H9 (cell line): ENCODE results near the gene CPT1B. TPM values are rescaled to one million over a fixed set of nuclear protein-coding genes. Genes with fewer than 3 reads are reported as not detected.
A peak's percentile ranks its signal among the peaks of the same experiment; 100 is the strongest.

Source experiments
- DNase-seq: peaks from one replicate; pipeline ENCODE4 v3.0.0-alpha.2; 2017
- H2AFZ ChIP-seq: one replicate; pipeline ENCODE4 v1.6.1; 2013; ENCODE audit warnings: mild to moderate bottlenecking, low read length, control low read depth, moderate library complexity
- H2AK5ac ChIP-seq: 2 replicates; pipeline ENCODE4 v1.6.1; 2013; ENCODE audit warnings: low read length, control low read depth, mixed read lengths; ENCODE audit not compliant: insufficient read length
- H2BK120ac ChIP-seq: one replicate; pipeline ENCODE4 v1.6.1; 2013; ENCODE audit warnings: low read depth, mild to moderate bottlenecking, low read length, control low read depth, inconsistent platforms; ENCODE audit not compliant: poor library complexity, severe bottlenecking
- H2BK12ac ChIP-seq: 2 replicates; pipeline ENCODE4 v1.6.1; 2013; ENCODE audit warnings: low read length, control low read depth, mixed read lengths, low read depth; ENCODE audit not compliant: insufficient read length
- H2BK15ac ChIP-seq: 2 replicates; pipeline ENCODE4 v1.6.1; 2013; ENCODE audit warnings: low read depth, low read length, control low read depth
- H2BK20ac ChIP-seq: one replicate; pipeline ENCODE4 v1.6.1; 2013; ENCODE audit warnings: low read depth, mild to moderate bottlenecking, low read length, control low read depth, inconsistent platforms; ENCODE audit not compliant: poor library complexity, severe bottlenecking
- H2BK5ac ChIP-seq: 2 replicates; pipeline ENCODE4 v1.6.1; 2013; ENCODE audit warnings: low read length, control low read depth, mixed read lengths; ENCODE audit not compliant: insufficient read length
- H3K14ac ChIP-seq: 2 replicates; pipeline ENCODE4 v1.6.1; 2013; ENCODE audit warnings: low read length, control low read depth; ENCODE audit not compliant: insufficient read depth
- H3K18ac ChIP-seq: 2 replicates; pipeline ENCODE4 v1.6.1; 2013; ENCODE audit warnings: low read depth, mild to moderate bottlenecking, mixed read lengths, low read length, control low read depth; ENCODE audit not compliant: insufficient read length
- H3K23ac ChIP-seq: 2 replicates; pipeline ENCODE4 v1.6.1; 2013; ENCODE audit warnings: low read length, control low read depth, mixed read lengths, low read depth; ENCODE audit not compliant: insufficient read length
- H3K23me2 ChIP-seq: 2 replicates; pipeline ENCODE4 v1.6.1; 2013; ENCODE audit warnings: low read depth, mild to moderate bottlenecking, mixed read lengths, low read length, control low read depth; ENCODE audit not compliant: insufficient read length, poor library complexity, severe bottlenecking
- H3K27ac ChIP-seq: 2 replicates; pipeline ENCODE4 v1.5.1; 2013; ENCODE audit warnings: low read length, control low read depth, mixed read lengths, low read depth; ENCODE audit not compliant: insufficient read length
- H3K27me3 ChIP-seq: 2 replicates; pipeline ENCODE4 v1.6.1; 2013; ENCODE audit warnings: low read length, control low read depth, inconsistent platforms; ENCODE audit not compliant: insufficient read depth
- H3K4ac ChIP-seq: 2 replicates; pipeline ENCODE4 v1.6.1; 2013; ENCODE audit warnings: low read depth, mild to moderate bottlenecking, control low read depth, inconsistent platforms, low read length, moderate library complexity
- H3K4me1 ChIP-seq: 2 replicates; pipeline ENCODE4 v1.6.1; 2013; ENCODE audit warnings: low read length, control low read depth, inconsistent platforms; ENCODE audit not compliant: insufficient read depth
- H3K4me2 ChIP-seq: 2 replicates; pipeline ENCODE4 v1.6.1; 2013; ENCODE audit warnings: low read length, control low read depth, mixed read lengths; ENCODE audit not compliant: insufficient read length, insufficient read depth
- H3K56ac ChIP-seq: 2 replicates; pipeline ENCODE4 v1.6.1; 2013; ENCODE audit warnings: low read depth, mild to moderate bottlenecking, mixed read lengths, low read length, control low read depth; ENCODE audit not compliant: insufficient read length
- H3K79me1 ChIP-seq: 2 replicates; pipeline ENCODE4 v1.6.1; 2013; ENCODE audit warnings: low read depth, mild to moderate bottlenecking, moderate library complexity, low read length, control low read depth, inconsistent platforms; ENCODE audit not compliant: insufficient read depth, poor library complexity, severe bottlenecking
- H3K79me2 ChIP-seq: 2 replicates; pipeline ENCODE4 v1.6.1; 2013; ENCODE audit warnings: low read length, control low read depth, inconsistent platforms; ENCODE audit not compliant: insufficient read depth
- H3K9ac ChIP-seq: 2 replicates; pipeline ENCODE4 v1.6.1; 2013; ENCODE audit warnings: low read length, control low read depth, mixed read lengths; ENCODE audit not compliant: insufficient read length; ENCODE audit errors: extremely low read depth
- H3K9me3 ChIP-seq: one replicate; pipeline ENCODE4 v1.6.1; 2013; ENCODE audit warnings: low read depth, low read length, inconsistent platforms; ENCODE audit not compliant: control insufficient read depth
- H3T11ph ChIP-seq: one replicate; pipeline ENCODE4 v1.6.1; 2013; ENCODE audit warnings: mild to moderate bottlenecking, low read length, control low read depth, inconsistent platforms
- H4K20me1 ChIP-seq: one replicate; pipeline ENCODE4 v1.6.1; 2013; ENCODE audit not compliant: control insufficient read depth, insufficient read length, insufficient read depth
- H4K5ac ChIP-seq: 2 replicates; pipeline ENCODE4 v1.6.1; 2013; ENCODE audit warnings: low read depth, mild to moderate bottlenecking, mixed read lengths, low read length, control low read depth; ENCODE audit not compliant: insufficient read length
- H4K8ac ChIP-seq: replicated peaks from 2 replicates; pipeline ENCODE4 v1.6.1; 2013; ENCODE audit warnings: low read length, control low read depth, mixed read lengths, low read depth; ENCODE audit not compliant: insufficient read length
- H4K91ac ChIP-seq: 2 replicates; pipeline ENCODE4 v1.6.1; 2013; ENCODE audit warnings: low read depth, mild to moderate bottlenecking, moderate library complexity, mixed read lengths, low read length, control low read depth; ENCODE audit not compliant: insufficient read length
- H3K27ac Mint-ChIP-seq, 3 experiments: 2 replicates in 2 of 3; 3 replicates in 1 of 3; pipeline ENCODE4 v1.8.0; 2020 to 2021; ENCODE audit warnings: mixed read lengths in 3 of 3, mild to moderate bottlenecking in 1 of 3, moderate library complexity in 1 of 3
- H3K27me3 Mint-ChIP-seq: 2 replicates; pipeline ENCODE4 v1.8.0; 2021; ENCODE audit warnings: low read depth, mild to moderate bottlenecking, moderate library complexity, mixed read lengths
- H3K36me3 Mint-ChIP-seq, 3 experiments: 2 replicates in 2 of 3; 3 replicates in 1 of 3; pipeline ENCODE4 v1.8.0; 2020 to 2021; ENCODE audit warnings: low read depth in 3 of 3, mixed read lengths in 3 of 3; ENCODE audit not compliant: insufficient read depth in 1 of 3
- H3K4me1 Mint-ChIP-seq, 2 experiments: 2 replicates each; pipeline ENCODE4 v1.8.0; 2020; ENCODE audit warnings: mixed read lengths in 2 of 2
- H3K4me3 Mint-ChIP-seq, 2 experiments: 2 replicates in 1 of 2; 3 replicates in 1 of 2; pipeline ENCODE4 v1.8.0; 2020 to 2021; ENCODE audit warnings: mild to moderate bottlenecking in 2 of 2, mixed read lengths in 2 of 2, moderate library complexity in 1 of 2
- H3K9me3 Mint-ChIP-seq, 2 experiments: 2 replicates in 1 of 2; 3 replicates in 1 of 2; pipeline ENCODE4 v1.8.0; 2020; ENCODE audit warnings: mild to moderate bottlenecking in 2 of 2, mixed read lengths in 2 of 2, moderate library complexity in 1 of 2
- WGBS: extraction: QIAGEN DNeasy Blood & Tissue Kit; methylation state at CpG from one replicate; pipeline ENCODE4 v1.1.7; 2013; ENCODE audit warnings: missing lambda C conversion rate, low lambda C conversion rate, mixed read lengths; ENCODE audit not compliant: insufficient read length; ENCODE audit errors: extremely low coverage; 5-methylcytosine and 5-hydroxymethylcytosine counted together
- total RNA-seq: library from RNA; stranded (reverse); gene quantifications from 2 replicates; pipeline ENCODE4 v1.2.1, GENCODE V29; 2021
- TF ChIP-seq, protein P1 (sequence below): fragments of 200-600 bp; sonication (generic); conservative IDR thresholded peaks from 3 replicates; pipeline ENCODE4 v1.8.0; 2021; ENCODE audit warnings: antibody characterized with exemption, mild to moderate bottlenecking

Gene CPT1B
- total RNA-seq, 1 experiment from 2014 or later: 65.7 TPM

DNA sequence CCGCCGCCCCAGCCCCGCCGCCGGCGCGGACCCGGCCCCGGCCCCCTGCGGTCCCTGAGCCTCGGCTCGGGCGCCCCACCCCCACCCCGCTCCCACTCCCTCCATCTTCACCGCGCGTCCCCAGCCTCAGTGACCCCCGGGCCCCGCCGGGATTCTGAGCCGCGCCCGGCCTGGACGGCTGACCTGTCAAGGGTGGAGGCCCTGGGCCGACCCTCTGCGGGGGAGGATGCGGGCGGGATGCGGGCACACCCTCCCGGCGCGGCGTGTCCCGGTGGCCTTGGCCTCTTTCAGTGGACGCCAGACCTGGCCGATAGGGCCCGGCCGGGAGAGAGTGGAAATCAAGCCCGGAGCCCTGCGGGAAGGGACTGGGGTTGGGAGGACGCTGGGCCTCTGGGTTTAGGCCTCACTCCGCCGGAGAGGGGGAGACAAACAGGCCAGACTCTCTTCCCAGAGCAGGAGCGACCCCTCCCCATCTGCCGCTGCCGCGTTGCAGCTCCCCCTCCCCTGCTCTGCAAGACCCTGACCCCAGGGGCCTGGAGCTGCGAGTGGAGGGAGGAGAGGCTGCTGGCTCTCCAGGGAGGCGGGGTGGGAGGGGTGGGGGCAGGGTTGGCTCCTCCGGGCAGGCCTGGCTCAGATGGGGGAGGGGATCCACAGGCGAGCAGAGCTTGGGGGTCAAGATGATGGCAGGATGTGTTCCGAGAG is 22.9 kb upstream of the CPT1B start:
- Histone ChIP-seq H4K8ac (no peak overlapping the region), H2BK12ac (no peak overlapping the region), H3K4me1 (no peaks in the 10 kb centered on the region; the same call in 1 of the 2 replicates), H4K5ac (no peak overlapping the region), H3K4me2 (peak overlapping the region; percentile 47), H4K20me1 (no peaks in the 10 kb centered on the region), H3K56ac (no peak overlapping the region), H3K9ac (no peak overlapping the region), H3K79me1 (no peaks in the 10 kb centered on the region), H3K27me3 (peaks cover 4% of the 10 kb centered on the region; the same call in 1 of the 2 replicates), H3K14ac (no peak overlapping the region), H3K23me2 (peaks cover 3% of the 10 kb centered on the region), H3K27ac (no peak overlapping the region), H3T11ph (no peak overlapping the region), H2BK120ac (no peak overlapping the region), H3K18ac (no peak overlapping the region), H2BK5ac (no peak overlapping the region), H2BK20ac (no peak overlapping the region), H2AFZ (no peak overlapping the region), H2BK15ac (no peak overlapping the region), H4K91ac (no peak overlapping the region), H3K79me2 (no peaks in the 10 kb centered on the region), H3K9me3 (no peaks in the 10 kb centered on the region), H3K23ac (no peak overlapping the region), H2AK5ac (no peak overlapping the region), H3K4ac (no peak overlapping the region)
- Mint-ChIP-seq H3K4me1 (peaks cover 13 to 14% of the 10 kb centered on the region in 2 experiments), H3K4me3 (peak overlapping the region; percentile 55 to 73), H3K36me3 (no peaks in the 10 kb centered on the region), H3K9me3 (no peaks in the 10 kb centered on the region; a peak in 1 of 5 replicates), H3K27me3 (peaks cover 58% of the 10 kb centered on the region), H3K27ac (no peak overlapping the region)
- WGBS: no CpG with 5 or more reads among the region's 52 CpGs
- DNase-seq: no peak
- TF ChIP-seq, protein P1, sequence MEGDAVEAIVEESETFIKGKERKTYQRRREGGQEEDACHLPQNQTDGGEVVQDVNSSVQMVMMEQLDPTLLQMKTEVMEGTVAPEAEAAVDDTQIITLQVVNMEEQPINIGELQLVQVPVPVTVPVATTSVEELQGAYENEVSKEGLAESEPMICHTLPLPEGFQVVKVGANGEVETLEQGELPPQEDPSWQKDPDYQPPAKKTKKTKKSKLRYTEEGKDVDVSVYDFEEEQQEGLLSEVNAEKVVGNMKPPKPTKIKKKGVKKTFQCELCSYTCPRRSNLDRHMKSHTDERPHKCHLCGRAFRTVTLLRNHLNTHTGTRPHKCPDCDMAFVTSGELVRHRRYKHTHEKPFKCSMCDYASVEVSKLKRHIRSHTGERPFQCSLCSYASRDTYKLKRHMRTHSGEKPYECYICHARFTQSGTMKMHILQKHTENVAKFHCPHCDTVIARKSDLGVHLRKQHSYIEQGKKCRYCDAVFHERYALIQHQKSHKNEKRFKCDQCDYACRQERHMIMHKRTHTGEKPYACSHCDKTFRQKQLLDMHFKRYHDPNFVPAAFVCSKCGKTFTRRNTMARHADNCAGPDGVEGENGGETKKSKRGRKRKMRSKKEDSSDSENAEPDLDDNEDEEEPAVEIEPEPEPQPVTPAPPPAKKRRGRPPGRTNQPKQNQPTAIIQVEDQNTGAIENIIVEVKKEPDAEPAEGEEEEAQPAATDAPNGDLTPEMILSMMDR: no peak
